Measurements from ENCODE around the gene FARSA.
"Not testable (repeated sequence)": the region's sequence is repeated elsewhere in the genome, so short reads cannot be mapped to it uniquely, and the experiment has no call there.

Gene FARSA

DNA sequence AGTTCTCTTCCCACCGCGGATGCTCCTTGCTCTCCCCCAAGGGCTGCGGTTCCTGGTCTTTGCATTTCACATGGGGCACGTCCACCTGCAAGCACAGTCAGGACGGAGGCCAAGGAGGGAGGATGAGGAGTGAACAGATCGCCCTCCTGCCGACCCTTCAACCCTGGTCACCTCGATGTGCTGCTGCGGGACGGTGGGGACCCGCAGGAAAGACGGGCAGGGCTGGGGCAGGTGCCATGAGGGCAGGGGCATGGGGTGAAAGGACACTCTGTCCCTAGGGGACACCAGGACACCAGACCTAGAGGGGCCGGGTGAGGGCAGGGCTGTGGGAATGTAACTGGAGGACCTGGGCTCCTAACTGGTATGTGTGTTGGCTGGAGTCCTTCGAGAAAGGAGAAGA, 15.3 kb downstream of the FARSA start:
- Histone ChIP-seq H3K4me2 (ENCODE audit: low read length) (no peak overlapping the region), H3K36me3 (replicated peaks; ENCODE audit: low read depth, low read length) (peaks cover 14% of the 10 kb centered on the region), H2AFZ (ENCODE audit: low read depth, low read length) (no peak overlapping the region), H4K20me1 (ENCODE audit: insufficient read depth, low read length) (no peaks in the 10 kb centered on the region), H3K27me3 (ENCODE audit: low read depth, low read length) (no peaks in the 10 kb centered on the region), H3K9me3 (ENCODE audit: insufficient read depth, low read length) (no peaks in the 10 kb centered on the region), H3K9ac (ENCODE audit: low read length) (no peak overlapping the region), H3K27ac (ENCODE audit: low read length) (no peak overlapping the region), H3K4me1 (ENCODE audit: low read length) (peaks cover 14% of the 10 kb centered on the region), H3K4me3 (ENCODE audit: low read length) (no peak overlapping the region), H3K79me2 (ENCODE audit: low read length) (no peaks in the 10 kb centered on the region)
- TF ChIP-seq EZH2phosphoT487 (IDR thresholded peaks at IDR 0.05; ENCODE audit: low read depth) (no peak), CTCF (IDR thresholded peaks at IDR 0.05; ENCODE audit: low read depth, low read length) (no peak)

- H4K20me1 ChIP-seq (ENCODE audit: insufficient read depth, low read length); H3K27ac ChIP-seq (ENCODE audit: low read length); H2AFZ ChIP-seq (ENCODE audit: low read depth, low read length): not testable (repeated sequence)
These were observed 17.7 kb downstream of the FARSA start for GRCh38 chr19:12915860-12916259.

GRCh38 chr19:12913851-12914690, 19.4 kb downstream of the FARSA start:
- H3K27ac ChIP-seq (ENCODE audit: low read length), result no peak overlapping the region
- H2AFZ ChIP-seq (ENCODE audit: low read depth, low read length), result no peak overlapping the region
- no peak overlapping the region for H3K4me2 ChIP-seq (ENCODE audit: low read length)

More at GRCh38 chr19:12915860-12916259, 17.7 kb downstream of the FARSA start:
- not testable (repeated sequence) for H3K36me3 ChIP-seq (replicated peaks; ENCODE audit: low read depth, low read length); H3K9me3 ChIP-seq (ENCODE audit: insufficient read depth, low read length); H3K4me3 ChIP-seq (ENCODE audit: low read length); H3K27me3 ChIP-seq (ENCODE audit: low read depth, low read length); H3K9ac ChIP-seq (ENCODE audit: low read length); H3K4me2 ChIP-seq (ENCODE audit: low read length); H3K79me2 ChIP-seq (ENCODE audit: low read length)
- peaks cover 14% of the 10 kb centered on the region for H3K4me1 ChIP-seq (ENCODE audit: low read length)

DNA sequence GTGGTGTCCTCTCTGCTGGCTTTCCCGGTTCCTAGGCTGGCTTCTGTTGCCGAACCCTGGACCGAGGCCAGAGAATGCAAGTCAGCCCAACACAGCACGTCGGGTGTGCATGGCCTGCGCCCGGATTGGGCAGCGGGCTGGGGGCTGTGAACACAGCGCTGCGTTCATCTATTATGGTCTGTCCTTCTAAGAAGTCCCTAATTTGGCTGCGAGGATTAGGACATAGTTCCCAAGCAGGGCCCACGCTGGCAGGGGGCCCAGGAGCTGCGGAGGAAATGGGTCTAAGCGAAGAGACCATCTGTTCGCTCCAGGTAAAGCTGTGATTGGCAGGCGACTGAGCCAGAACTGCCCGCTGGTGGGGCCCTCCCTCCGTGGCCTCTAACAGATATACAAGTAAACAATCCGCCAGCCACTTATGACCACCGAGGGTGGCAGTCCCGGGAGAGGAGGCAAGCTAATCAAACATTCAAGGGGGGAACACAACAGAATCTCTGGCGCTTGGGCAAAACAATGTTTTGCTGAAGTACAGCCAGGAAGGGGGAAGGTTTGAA, 20.4 kb downstream of the FARSA start:
- no peaks in the 10 kb centered on the region for H3K36me3 ChIP-seq (replicated peaks; ENCODE audit: low read depth, low read length)
- TF ChIP-seq CTCF (IDR thresholded peaks at IDR 0.05; ENCODE audit: low read depth, low read length), result no peak
- no peak for TF ChIP-seq EZH2phosphoT487 (IDR thresholded peaks at IDR 0.05; ENCODE audit: low read depth)
- H3K9me3 ChIP-seq (ENCODE audit: insufficient read depth, low read length), result no peaks in the 10 kb centered on the region
- H3K27ac ChIP-seq (ENCODE audit: low read length), result no peak overlapping the region
- no peak overlapping the region for H2AFZ ChIP-seq (ENCODE audit: low read depth, low read length)
- H3K4me2 ChIP-seq (ENCODE audit: low read length), result no peak overlapping the region
- no peak overlapping the region for H3K4me3 ChIP-seq (ENCODE audit: low read length)
- H3K9ac ChIP-seq (ENCODE audit: low read length), result no peak overlapping the region
- H3K4me1 ChIP-seq (ENCODE audit: low read length), result peaks cover 5% of the 10 kb centered on the region; the same call in 1 of the 2 replicates
- no peaks in the 10 kb centered on the region for H3K79me2 ChIP-seq (ENCODE audit: low read length)
- H3K27me3 ChIP-seq (ENCODE audit: low read depth, low read length), result no peaks in the 10 kb centered on the region
- H4K20me1 ChIP-seq (ENCODE audit: insufficient read depth, low read length), result no peaks in the 10 kb centered on the region

More at GRCh38 chr19:12913851-12914690, 19.4 kb downstream of the FARSA start:
- peaks cover 12% of the 10 kb centered on the region for H3K4me1 ChIP-seq (ENCODE audit: low read length)
- no peak for TF ChIP-seq CTCF (IDR thresholded peaks at IDR 0.05; ENCODE audit: low read depth, low read length)
- no peak for TF ChIP-seq EZH2phosphoT487 (IDR thresholded peaks at IDR 0.05; ENCODE audit: low read depth)
- H3K79me2 ChIP-seq (ENCODE audit: low read length), result no peaks in the 10 kb centered on the region
- no peaks in the 10 kb centered on the region for H3K27me3 ChIP-seq (ENCODE audit: low read depth, low read length)
- no peaks in the 10 kb centered on the region for H3K36me3 ChIP-seq (replicated peaks; ENCODE audit: low read depth, low read length)
- no peaks in the 10 kb centered on the region for H4K20me1 ChIP-seq (ENCODE audit: insufficient read depth, low read length)
- H3K9me3 ChIP-seq (ENCODE audit: insufficient read depth, low read length), result no peaks in the 10 kb centered on the region
- no peak overlapping the region for H3K9ac ChIP-seq (ENCODE audit: low read length)
- H3K4me3 ChIP-seq (ENCODE audit: low read length), result no peak overlapping the region
